HL-60 (cell line): ENCODE results near the gene PARD3.

Source experiments
- CTCF ChIP-seq: IDR thresholded peaks from one replicate; pipeline ENCODE4 v1.5.1; 2011; ENCODE audit warnings: low read length, control low read depth, inconsistent platforms; ENCODE audit not compliant: insufficient read depth
- GABPA ChIP-seq: IDR thresholded peaks from 2 replicates; pipeline ENCODE4 v1.6.1; 2012; ENCODE audit warnings: low read depth
- REST ChIP-seq: IDR thresholded peaks from 2 replicates; pipeline ENCODE4 v1.6.1; 2012; ENCODE audit warnings: low read depth; ENCODE audit not compliant: insufficient replicate concordance

- TF ChIP-seq REST (no peak), CTCF (no peak), GABPA (no peak)
These were observed 693.1 kb downstream of the PARD3 start for GRCh38 chr10:34121781-34122622.
